ENCODE measurements around the gene PAPLN.

The PAPLN gene

DNA sequence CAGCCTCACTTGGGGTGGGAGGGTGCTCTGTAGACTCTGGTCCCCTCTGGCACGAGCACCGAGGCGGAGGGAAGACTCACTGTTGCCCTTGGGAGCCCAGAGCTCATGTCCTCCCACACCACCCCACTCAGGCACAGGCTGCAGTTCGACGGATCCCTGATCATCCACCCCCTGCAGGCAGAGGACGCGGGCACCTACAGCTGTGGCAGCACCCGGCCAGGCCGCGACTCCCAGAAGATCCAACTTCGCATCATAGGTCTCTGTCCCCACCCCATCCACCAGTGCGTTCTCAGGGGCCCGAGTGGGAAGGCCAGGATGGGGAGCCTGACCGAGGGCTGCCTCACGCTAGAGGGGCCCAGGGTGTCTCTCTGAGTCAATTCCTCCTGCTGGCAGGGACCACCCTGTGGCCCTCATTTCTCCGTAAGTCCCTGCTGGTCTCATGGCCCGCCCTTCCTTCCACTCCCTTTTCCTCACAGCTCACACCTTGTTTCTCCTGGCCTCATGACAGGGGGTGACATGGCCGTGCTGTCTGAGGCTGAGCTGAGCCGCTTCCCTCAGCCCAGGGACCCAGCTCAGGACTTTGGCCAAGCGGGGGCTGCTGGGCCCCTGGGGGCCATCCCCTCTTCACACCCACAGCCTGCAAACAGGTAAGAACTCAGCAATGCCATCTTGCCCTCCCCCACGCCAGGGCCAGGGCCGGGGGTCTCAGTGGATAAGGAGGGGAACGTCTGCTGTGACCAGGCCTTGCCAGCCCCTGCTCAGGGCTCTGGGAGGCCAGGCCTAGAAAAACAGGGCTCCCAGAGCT lies 27.0 kb downstream of the PAPLN start:
- TF ChIP-seq, protein P1, sequence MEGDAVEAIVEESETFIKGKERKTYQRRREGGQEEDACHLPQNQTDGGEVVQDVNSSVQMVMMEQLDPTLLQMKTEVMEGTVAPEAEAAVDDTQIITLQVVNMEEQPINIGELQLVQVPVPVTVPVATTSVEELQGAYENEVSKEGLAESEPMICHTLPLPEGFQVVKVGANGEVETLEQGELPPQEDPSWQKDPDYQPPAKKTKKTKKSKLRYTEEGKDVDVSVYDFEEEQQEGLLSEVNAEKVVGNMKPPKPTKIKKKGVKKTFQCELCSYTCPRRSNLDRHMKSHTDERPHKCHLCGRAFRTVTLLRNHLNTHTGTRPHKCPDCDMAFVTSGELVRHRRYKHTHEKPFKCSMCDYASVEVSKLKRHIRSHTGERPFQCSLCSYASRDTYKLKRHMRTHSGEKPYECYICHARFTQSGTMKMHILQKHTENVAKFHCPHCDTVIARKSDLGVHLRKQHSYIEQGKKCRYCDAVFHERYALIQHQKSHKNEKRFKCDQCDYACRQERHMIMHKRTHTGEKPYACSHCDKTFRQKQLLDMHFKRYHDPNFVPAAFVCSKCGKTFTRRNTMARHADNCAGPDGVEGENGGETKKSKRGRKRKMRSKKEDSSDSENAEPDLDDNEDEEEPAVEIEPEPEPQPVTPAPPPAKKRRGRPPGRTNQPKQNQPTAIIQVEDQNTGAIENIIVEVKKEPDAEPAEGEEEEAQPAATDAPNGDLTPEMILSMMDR (IDR thresholded peaks at IDR 0.05; ENCODE audit: insufficient read depth, low read depth, low read length, missing control alignments), result no peak
- H3K4me3 ChIP-seq (ENCODE audit: low read length), result no peak overlapping the region
- no peak for DNase-seq (ENCODE audit: low read depth)

DNA sequence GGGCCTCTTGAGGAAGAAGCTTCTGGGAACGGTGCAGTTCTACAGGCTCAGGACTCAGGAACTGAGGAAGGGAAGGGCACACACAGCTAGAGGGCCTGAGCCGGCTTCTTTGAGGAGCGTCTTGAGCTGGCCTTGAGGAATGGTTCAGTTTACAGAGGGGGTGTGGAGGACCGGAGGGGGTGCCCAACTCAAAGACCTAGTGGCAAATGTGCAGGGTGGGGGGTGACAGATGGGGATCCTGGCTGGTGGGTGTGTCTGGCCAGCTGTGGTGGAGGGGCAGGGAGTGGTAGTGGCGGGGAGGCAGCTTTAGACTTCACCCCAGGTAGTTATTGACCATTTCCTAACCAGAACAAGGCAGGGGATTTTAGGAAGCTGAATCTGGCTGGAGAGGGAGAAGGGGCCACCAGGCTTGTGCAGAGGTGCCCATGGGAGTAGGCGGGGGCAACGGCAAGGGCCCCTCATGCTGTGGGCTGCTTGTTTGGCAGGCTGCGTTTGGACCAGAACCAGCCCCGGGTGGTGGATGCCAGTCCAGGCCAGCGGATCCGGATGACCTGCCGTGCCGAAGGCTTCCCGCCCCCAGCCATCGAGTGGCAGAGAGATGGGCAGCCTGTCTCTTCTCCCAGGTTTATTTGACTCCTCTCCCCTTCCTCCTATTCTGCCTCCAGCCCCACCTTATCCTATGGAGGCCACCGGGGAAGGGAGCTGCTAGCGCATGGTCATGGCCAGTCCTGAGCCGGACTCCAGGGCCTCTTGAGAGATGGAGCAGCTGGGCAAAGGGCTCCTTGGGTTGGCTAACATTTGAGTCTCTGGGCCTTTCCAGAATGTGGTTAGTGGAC lies 27.8 kb downstream of the PAPLN start:
- no peak for DNase-seq (ENCODE audit: low read depth)
- H3K4me3 ChIP-seq (ENCODE audit: low read length), result no peak overlapping the region
- TF ChIP-seq, protein P1 (IDR thresholded peaks at IDR 0.05; ENCODE audit: insufficient read depth, low read depth, low read length, missing control alignments), result no peak

DNA sequence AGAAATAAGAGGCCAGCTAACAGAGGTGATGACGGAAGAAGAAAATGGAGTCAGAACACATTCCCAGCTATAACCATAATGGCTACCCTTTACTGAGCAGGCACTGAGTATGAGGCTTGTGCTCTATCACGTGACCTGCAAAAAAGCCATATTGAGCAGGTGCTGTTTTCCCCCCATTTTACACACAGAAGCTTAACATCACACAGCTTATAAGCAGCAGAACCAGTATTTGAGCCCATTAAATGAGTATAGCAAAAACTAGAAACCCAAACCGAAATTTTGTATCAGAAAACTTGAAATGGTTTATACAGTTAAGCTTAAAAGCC lies 28.4 kb downstream of the PAPLN start:
- H3K4me3 ChIP-seq (ENCODE audit: low read length), result no peak overlapping the region
- no peak for DNase-seq (ENCODE audit: low read depth)
- TF ChIP-seq, protein P1 (IDR thresholded peaks at IDR 0.05; ENCODE audit: insufficient read depth, low read depth, low read length, missing control alignments), result no peak

DNA sequence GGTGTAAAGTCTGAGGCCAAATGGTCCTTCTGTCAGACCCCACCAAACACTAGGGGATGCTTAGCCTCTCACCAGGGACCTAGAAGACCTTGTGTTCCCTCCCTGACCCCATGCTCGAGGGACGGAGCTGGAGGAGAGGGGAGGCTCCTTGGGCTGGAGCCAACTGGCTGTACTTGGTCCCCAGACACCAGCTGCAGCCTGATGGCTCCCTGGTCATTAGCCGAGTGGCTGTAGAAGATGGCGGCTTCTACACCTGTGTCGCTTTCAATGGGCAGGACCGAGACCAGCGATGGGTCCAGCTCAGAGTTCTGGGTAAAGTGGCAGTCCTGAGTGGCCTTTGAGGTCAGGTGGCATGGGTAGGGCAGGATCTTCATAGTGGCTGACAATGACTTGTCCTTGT lies 29.0 kb downstream of the PAPLN start:
- TF ChIP-seq, protein P1 (IDR thresholded peaks at IDR 0.05; ENCODE audit: insufficient read depth, low read depth, low read length, missing control alignments), result no peak
- H3K4me3 ChIP-seq (ENCODE audit: low read length), result no peak overlapping the region
- no peak for DNase-seq (ENCODE audit: low read depth)

DNA sequence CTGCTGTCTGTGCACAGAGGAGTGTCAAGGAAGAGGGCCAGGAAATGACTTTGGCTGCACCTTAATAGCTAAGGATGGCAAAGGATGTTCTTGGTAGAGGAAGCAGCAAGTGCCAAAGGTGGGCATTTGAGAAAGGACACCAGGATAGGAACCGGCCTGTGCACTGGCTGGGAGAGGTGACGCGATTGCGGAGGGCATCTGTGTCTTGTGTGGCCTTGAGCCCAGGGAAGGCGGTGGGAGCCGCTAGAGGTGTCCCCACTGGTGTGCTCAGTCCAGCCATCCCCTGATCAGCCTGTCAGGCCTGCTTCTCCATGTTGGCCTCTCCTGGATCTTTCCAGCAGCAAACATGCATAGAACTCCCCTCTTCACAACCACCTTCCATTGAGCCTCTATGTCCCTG lies 30.2 kb downstream of the PAPLN start:
- H3K4me3 ChIP-seq (ENCODE audit: low read length), result no peak overlapping the region
- no peak for DNase-seq (ENCODE audit: low read depth)
- TF ChIP-seq, protein P1 (IDR thresholded peaks at IDR 0.05; ENCODE audit: insufficient read depth, low read depth, low read length, missing control alignments), result no peak

DNA sequence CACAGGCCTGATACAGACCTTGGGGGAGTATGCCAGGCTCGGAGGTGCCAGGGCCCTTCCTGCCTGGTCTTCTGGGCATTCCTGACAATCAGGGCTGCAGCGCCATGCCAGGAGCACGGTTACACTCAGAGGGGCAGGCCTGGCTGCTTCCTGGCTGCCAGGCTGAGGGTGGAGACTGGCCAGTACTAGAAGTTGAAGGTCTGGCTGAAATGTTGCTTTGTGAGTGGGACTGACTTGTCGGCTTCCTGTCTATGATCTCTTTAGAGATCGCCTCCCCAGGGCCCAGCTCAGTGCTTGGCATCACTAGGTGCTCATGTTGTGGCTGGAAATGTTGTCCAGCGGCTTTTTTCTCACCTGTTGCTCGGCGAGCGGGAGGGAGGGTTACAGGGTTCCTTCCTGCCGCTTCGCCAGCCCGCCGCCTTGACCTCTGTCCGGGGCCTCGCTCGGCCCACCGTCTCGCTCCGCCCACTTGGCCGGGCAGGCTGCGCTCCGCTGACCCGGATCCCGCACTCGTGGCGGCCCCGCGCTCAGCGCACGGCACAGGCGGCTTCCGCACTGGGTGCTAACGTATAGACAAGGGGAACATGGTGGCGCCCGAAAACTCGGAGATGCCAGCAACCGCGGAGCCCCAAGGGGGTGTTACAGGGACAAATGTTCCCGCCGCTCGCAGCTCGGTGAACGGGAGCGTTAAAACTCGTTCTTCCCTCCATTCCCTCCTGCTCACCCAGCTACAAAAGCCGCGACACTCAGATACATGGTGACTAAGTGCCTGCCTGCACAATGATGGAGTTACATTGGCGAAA lies 32.6 kb downstream of the PAPLN start:
- peak; percentile 41 for DNase-seq (ENCODE audit: low read depth)
- TF ChIP-seq, protein P1 (IDR thresholded peaks at IDR 0.05; ENCODE audit: insufficient read depth, low read depth, low read length, missing control alignments), result no peak
- H3K4me3 ChIP-seq (ENCODE audit: low read length), result peak overlapping the region; percentile 14
